GM19395 (cell line): ENCODE measurements around the gene KSR1.

Source experiments
- ATAC-seq: cut with Tn5 transposase; IDR thresholded peaks from one replicate; pipeline ENCODE4 v1.9.1; 2021; ENCODE audit warnings: mild to moderate bottlenecking, moderate library complexity; ENCODE audit not compliant: unreplicated experiment

Gene KSR1

GRCh38 chr17:27566671-27567562 is 110.7 kb downstream of the KSR1 start:
- ATAC-seq, result no peak

DNA sequence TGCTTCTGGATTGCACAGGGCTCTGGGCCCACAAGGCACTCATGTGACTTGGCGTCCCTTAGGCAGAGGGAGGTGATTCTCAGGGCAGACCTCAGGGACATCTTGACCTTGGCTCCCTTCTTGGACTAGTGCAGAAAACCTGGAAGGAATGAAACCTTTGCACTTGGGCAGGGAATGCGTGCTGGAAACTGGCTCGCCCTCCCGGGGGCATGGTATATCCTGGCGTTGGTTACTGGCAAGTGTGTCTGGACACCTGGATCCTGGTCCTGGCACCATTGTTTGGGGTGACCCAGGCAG is 111.3 kb downstream of the KSR1 start:
- ATAC-seq, result no peak

DNA sequence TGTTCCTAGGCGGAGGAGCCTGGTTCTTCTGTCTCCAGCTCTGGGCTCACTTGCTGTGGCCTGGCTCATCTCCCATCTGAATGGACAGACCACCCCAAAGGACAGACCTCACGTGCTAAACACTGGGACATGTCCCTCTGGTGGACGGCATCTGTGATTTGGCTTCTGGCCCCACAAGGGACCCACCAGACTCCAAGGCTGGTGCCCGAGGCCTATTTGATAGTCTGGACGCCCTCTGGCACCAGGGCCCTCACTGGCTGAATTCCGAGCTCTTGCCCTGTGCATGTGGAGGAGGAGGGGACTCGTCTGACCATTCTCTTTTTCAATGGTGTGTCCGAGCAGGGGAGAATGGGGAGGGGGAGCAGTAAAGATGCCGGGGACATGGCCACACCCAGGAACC is 112.0 kb downstream of the KSR1 start:
- ATAC-seq, result no peak

GRCh38 chr17:27568811-27569210 is 112.6 kb downstream of the KSR1 start:
- no peak for ATAC-seq

DNA sequence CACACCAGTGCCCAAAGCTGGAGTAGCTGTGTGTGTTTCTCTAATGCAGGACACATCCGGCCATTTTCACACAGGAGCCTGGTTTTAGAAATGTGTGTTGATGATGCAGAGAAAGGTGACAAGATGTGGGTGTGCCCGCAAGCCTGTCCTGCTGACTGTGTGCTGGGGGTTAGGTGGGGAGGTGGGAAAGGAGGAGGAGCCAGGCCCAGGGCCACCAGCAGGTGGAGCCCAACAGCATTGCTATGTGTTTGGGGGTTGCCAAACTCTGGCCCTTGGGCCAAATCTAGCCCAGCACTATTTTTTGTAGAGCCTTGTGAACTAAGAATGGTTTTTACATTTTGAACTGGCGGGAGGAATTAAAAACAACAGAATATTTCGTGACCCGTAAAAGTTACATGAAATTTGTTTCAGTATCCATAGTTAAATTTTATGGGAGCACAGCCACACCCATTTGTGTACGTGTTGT is 113.0 kb downstream of the KSR1 start:
- ATAC-seq, result no peak

DNA sequence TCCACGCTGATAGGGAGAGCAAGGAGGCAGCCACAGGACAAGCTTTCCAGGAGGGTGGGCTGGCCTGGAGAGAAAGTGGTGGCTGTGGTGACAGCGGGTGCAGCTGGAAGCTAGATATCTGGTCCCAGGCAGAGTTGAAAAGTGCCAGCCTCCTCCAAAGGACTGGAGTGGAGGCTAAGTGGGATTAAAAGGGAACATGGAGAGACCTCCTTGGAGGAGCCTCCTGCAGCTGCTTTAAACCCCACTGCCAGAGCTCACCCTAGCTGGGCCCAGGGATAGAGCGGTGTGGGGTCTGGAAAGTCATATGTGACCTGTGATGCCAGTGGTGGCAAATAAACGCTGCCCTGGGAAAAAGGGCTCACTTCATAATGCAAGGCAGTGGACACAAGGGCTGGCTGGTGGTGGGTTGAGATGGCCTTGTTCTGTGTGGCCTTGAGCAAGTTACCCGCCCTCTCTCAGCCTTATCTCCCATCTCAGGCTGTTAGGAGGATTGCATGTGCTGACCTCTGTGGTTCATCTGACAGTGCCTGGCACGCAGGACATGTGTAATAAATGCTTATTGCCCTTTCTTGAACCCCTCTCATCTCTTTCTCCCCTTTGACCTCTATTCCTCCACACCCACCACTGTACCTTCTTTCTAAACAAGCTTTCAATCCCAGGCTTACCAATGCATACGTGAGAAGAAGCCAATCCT is 113.8 kb downstream of the KSR1 start:
- ATAC-seq, result no peak

DNA sequence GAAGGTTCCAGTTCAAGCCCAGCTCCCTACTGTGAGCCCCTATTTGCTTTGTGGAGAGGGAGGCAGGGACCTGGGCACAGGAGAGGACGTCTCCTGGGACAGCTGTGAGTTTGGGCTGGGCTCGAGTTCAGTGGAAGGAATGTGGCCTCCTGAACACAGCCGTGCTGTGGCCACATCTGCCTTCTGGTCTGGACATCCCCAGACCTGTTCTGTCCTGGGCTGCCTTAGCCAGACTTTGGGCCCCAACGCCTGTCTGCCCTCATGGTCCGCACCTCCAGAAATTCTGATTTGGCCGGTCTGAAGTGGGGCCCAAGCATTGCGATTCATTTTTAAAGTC is 114.3 kb downstream of the KSR1 start:
- no peak for ATAC-seq

DNA sequence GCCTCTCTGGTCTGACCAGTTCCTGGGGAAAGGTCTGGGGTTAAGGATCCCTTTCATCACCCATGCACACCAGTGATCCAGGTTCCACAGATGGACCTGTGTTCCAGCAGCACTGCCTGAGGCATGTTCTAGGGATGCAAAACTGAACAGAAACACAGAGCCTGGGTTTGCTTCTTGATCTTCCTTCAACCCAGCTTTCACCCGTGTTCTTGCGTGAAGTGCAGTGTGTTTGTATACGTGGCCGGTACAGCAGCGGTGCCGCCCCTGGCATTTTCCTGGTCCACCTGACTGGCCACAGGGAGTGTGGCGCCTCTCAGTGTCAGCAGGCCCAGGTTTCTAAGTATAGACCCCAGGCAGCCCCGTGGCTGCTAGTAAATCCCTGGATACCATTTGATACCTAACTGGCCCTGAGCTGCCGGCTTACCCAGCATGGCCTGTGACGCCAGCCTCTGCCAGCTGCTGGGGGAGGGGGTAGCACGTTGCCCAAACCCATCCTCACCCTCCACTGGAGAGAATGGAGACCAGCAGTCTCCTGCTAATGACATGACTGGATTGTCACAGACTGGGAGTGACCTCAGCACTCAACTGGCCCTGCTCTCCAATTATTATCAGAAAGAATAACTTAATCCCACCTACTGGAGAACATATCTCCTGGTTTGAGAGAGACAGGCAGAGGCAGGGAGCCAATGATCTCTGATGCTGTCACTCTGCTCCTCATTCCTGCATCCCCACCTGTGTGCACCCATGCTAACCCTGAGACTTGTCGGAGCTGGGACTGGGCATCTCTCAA is 115.5 kb downstream of the KSR1 start:
- no peak for ATAC-seq

- no peak for ATAC-seq
Measured at GRCh38 chr17:27572665-27573064, 116.4 kb downstream of the KSR1 start.

GRCh38 chr17:27573548-27573947 is 117.3 kb downstream of the KSR1 start:
- no peak for ATAC-seq

GRCh38 chr17:27573971-27574525 is 117.8 kb downstream of the KSR1 start:
- no peak for ATAC-seq

DNA sequence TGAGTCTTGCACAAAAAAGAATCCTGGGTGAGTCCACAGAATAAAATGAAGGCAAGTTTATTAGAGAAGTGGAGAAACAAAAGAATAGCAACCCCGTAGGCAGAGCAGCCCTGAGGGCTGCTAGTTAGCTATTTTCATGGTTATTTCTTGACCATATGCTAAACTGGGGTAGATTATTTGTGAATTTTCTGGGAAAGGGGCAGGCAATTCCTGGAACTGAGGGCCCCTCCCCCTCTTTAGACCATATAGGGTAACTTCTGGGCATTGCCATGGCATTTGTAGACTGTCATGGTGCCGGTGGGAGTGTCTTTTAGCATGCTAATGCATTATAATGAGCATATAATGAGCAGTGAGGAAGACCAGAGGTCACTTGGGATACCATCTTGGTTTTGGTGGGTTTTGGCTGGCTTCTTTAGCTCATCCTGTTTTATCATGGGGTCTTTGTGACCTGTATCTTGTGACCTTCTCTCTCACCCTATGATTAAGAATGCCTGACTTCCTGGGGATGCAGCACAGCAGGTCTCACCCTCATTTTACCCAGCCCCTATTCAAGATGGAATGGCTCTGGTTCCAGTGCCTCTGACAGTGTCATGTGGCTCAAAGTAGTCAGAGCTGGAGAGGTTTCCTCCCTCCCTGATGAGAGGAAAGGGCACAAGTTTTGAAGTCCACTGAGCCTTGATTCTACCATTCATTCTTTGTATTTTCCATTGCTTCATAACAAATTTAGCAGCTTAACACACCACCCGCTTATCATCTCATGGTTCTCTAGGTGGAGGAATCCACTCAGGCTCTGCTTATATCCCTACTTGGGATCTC is 119.1 kb downstream of the KSR1 start:
- ATAC-seq, result no peak

- ATAC-seq, result no peak
Measured at GRCh38 chr17:27575912-27576252, 119.6 kb downstream of the KSR1 start.

GRCh38 chr17:27576477-27577083 is 120.3 kb downstream of the KSR1 start:
- no peak for ATAC-seq

DNA sequence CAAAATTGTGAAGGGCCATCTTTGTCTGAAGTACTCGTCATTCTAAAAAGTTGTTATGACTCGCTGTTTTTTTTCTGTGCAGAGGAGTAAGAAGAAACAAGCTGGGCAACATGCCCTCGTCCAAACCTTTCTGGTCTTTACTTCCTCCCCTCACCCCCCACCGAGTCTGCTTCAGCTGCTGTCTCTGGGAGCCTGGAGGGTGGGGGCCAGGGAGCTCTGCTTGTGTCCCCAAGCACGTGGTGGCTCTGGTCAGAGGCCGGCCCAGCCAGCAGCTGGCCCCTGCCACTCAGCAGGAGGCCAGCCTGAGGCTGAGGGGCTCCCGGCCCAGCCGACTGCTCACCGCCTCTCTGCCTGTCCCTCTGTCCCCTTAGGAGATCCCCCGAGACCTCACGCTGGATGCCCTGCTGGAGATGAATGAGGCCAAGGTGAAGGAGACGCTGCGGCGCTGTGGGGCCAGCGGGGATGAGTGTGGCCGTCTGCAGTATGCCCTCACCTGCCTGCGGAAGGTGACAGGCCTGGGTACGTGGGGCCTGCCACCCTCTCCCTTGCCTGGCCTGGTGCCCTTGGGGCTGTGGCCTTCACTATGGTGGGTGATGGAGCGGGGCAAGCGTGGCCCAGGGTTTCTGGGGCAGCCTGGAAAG is 121.0 kb downstream of the KSR1 start:
- ATAC-seq, result no peak

DNA sequence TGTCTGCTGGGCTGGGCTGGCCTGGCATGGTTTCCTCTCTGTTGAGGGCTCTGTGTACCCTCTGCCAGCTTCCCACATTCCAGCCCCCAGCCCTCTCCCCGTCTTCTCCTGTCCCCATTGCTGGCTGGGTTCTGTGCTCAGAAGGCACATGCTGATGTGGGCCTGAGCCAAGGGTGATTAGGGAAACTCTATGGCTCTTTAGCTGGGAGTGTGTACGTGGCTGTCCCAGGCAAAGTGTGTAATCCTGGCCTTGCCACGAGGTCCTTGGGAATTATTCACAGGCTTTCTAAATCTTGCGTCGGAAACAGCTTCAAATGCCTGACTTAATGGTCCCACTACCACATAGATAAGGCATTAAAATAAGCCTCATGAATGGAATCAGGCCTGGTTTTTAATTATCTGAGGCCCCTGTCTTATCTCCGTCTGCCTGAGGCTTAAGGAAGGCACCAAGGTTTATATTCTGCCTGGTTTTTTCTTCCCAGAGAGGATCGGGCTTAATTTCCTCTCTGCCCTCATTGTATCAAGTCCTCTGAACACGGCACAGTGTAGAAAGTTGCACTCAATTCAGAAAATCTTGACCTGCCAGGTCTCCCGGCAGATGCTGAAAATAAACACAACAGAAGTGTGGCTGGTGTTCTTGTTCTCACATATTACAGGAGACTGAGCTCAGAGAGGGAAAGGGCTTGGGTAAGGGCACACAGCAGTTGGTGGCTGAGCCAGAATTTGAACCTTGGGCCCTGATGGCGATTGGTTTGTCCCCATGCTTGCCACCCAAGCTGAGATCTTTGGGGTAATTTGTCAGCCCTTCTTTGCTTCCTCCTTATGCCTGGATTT is 121.9 kb downstream of the KSR1 start:
- peak; percentile 6 for ATAC-seq

- peak; percentile 86 for ATAC-seq
Measured at GRCh38 chr17:27578718-27579085, 122.5 kb downstream of the KSR1 start.

DNA sequence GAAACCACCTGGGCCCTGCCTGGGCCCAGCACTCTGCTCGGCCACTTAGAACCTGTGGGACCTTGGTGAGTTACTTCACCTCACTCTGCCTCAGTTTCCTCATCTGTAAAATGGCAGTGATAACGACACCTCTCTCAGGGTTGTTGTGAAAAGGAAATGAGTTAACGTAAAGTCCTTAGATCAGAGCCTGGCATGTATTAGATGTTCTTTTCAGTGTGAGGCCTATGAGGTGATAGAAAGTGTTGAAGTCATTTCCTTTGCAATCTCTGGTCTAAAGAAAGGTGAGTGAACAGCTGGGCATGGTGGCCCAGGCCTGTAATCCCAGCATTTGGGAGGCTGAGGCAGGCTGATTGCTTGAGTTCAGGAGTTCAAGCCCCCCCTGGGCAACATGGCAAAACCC is 123.1 kb downstream of the KSR1 start:
- peak; percentile 47 for ATAC-seq

- no peak for ATAC-seq
Measured at GRCh38 chr17:27579897-27580321, 123.7 kb downstream of the KSR1 start.
